Ovary (tissue), 9 donors: Measurements from ENCODE around the gene ZNF813. TPM values are rescaled to one million over a fixed set of nuclear protein-coding genes. Genes with fewer than 3 reads are reported as not detected.

Experiments used
- DNase-seq, 5 donors: peaks; one replicate each; pipeline ENCODE4 v3.0.0-alpha.2; 2019 to 2020
- H3K27ac ChIP-seq, 2 donors: fragments of 200-600 bp; one replicate each; pipeline versions ENCODE4 v1.5.1 to v1.8.0; 2019 to 2022
- H3K27me3 ChIP-seq: fragments of 200-600 bp; one replicate; pipeline ENCODE4 v1.8.0; 2022
- H3K36me3 ChIP-seq: fragments of 200-600 bp; sonication (generic); one replicate; pipeline ENCODE4 v1.5.1; 2019
- H3K4me1 ChIP-seq: one replicate; pipeline ENCODE4 v1.8.1; 2013; ENCODE audit warnings: mild to moderate bottlenecking, moderate library complexity; ENCODE audit not compliant: insufficient read depth
- H3K4me3 ChIP-seq: fragments of 200-600 bp; sonication (generic); one replicate; pipeline ENCODE4 v1.5.1; 2017
- H3K9me3 ChIP-seq, 2 donors: fragments of 200-600 bp in 1 of 2; sonication (generic) in 1 of 2; one replicate each; pipeline versions ENCODE4 v1.5.1 to v1.8.1; 2013 to 2019; ENCODE audit warnings: mild to moderate bottlenecking in 1 of 2, moderate library complexity in 1 of 2
- CTCF ChIP-seq, 3 donors: fragments of 450-650 bp in 2 of 3; fragments of 200-600 bp in 1 of 3; IDR thresholded peaks; one replicate each; pipeline versions ENCODE4 v1.5.1 to v1.8.0; 2016 to 2022; ENCODE audit warnings: antibody characterized with exemption in 3 of 3, mild to moderate bottlenecking in 1 of 3
- EP300 ChIP-seq: sonication (generic); formaldehyde crosslinking; IDR thresholded peaks from one replicate; pipeline ENCODE4 v1.6.1; 2017; ENCODE audit warnings: antibody characterized with exemption
- POLR2A ChIP-seq: fragments of 450-650 bp; IDR thresholded peaks from one replicate; pipeline ENCODE4 v1.6.1; 2017; ENCODE audit warnings: antibody characterized with exemption, mild to moderate bottlenecking, moderate library complexity
- WGBS, 3 donors: extraction: QIAGEN DNeasy Blood & Tissue Kit in 1 of 3; methylation state at CpG; one replicate each; pipeline versions ENCODE4 v1.1.5 to v1.1.7; 2013 to 2017; 5-methylcytosine and 5-hydroxymethylcytosine counted together
- intact Hi-C, 4 donors: fragments of 100-400 bp; cut with DNase I; formaldehyde crosslinking; loops; one replicate each; pipeline versions ENCODE4 v1.11.0 to v1.15.1; 2022 to 2023
- polyA plus RNA-seq, 2 donors: library from polyadenylated mRNA; stranded (reverse); fragments of 200-250 nt in 1 of 2; fragments of 350-450 nt in 1 of 2; fragmentation: Illumina TruSeq in 1 of 2; extraction: RNeasy Lipid Tissue Mini Kit (QIAGEN cat#74804) in 1 of 2; gene quantifications; one replicate each; pipeline ENCODE4 v1.2.3, GENCODE V29; 2013 to 2014
- total RNA-seq, 7 donors: library from RNA; depleted of rRNA in 2 of 7; stranded (reverse); fragments of >200 nt in 2 of 7; fragmentation: NEBNext Ultra II Directional in 3 of 7; extraction: Animal tissue kit (Norgen Biotek cat#: 25700) in 3 of 7; gene quantifications; one replicate each; pipeline versions ENCODE4 v1.1.0 to v1.2.4, GENCODE V29; 2016 to 2023
- donor health status: DM: no; HTN: no; CAD: no; lungs with moderate emphysema.
- donor health status: DM: no; HTN: no; CAD: no.
- donor health status: Bipolar disorder and iron deficiency.
- donor health status: DM: yes; HTN: yes; CAD: no.
- donor health status: DM: no; HTN: no; CAD: no.
- donor health status: DM: yes; HTN: yes; CAD: no.

The ZNF813 gene
- total and polyA plus RNA-seq, 9 donors: 1.9 to 6.0 (median 3.1) TPM

DNA sequence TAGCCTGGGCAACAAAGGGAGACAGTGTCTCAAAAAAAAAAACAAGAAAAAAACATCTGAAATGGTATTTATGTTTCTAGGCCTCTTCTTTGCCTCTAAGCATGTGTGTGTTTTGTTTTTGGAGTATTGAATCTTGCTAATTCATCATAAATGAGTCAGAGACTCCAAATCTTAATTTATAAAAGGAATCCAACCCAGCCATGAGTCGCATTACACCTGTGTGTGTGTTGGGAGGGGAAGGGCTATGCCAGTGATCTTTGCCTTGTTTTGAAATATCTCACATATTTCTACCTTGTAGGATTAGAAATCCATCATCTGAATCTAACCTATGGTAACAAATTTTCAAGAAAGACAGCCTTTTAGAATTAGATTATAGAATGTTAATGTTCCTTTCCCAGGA, 74.4 kb downstream of the ZNF813 start:
- no peak for TF ChIP-seq EP300
- intact Hi-C loops: no loop called here
- no peak overlapping the region for H3K27ac ChIP-seq
- H3K4me3 ChIP-seq: no peak overlapping the region
- no peaks in the 10 kb centered on the region for H3K36me3 ChIP-seq
- no peaks in the 10 kb centered on the region for H3K27me3 ChIP-seq
- H3K9me3 ChIP-seq: no peaks in the 10 kb centered on the region
- no peak for DNase-seq
- H3K4me1 ChIP-seq: peaks cover 2% of the 10 kb centered on the region
- 83 to 93% (median 88%) methylated on average over 1 of the region's 1 CpG for WGBS, 3 donors

GRCh38 chr19:53545271-53546065, 77.9 kb downstream of the ZNF813 start:
- TF ChIP-seq EP300 (no peak), CTCF (IDR thresholded peaks at IDR 0.05) (no peak), POLR2A (no peak)
- no peaks in the 10 kb centered on the region for H3K36me3 ChIP-seq
- 86 to 88% (median 87%) methylated on average over 24 to 25 of the region's 25 CpGs for WGBS, 3 donors
- H3K9me3 ChIP-seq: no peaks in the 10 kb centered on the region
- no peaks in the 10 kb centered on the region for H3K27me3 ChIP-seq
- intact Hi-C loops: no loop called here
- H3K4me1 ChIP-seq: no peaks in the 10 kb centered on the region
- no peak overlapping the region for H3K27ac ChIP-seq
- no peak for DNase-seq
- H3K4me3 ChIP-seq: no peak overlapping the region

Other genes starting within 250 kb of the ZNF813 start
- gene ZNF677, start 212.9 kb upstream of the ZNF813 start, total RNA-seq: 10 to 100 TPM; 19.4 to 31.3 (median 28.8) TPM
- 10 to 100 TPM; 19.1 to 23.7 TPM for gene ZNF677, start 212.9 kb upstream of the ZNF813 start, polyA plus RNA-seq
- gene VN1R2, start 209.4 kb upstream of the ZNF813 start, total RNA-seq: under 1 TPM in 1 of 7 donors, not detected in 6; 0.25 TPM
- gene VN1R2, start 209.4 kb upstream of the ZNF813 start, polyA plus RNA-seq: not detected
- not detected for gene VN1R4, start 200.0 kb upstream of the ZNF813 start, total RNA-seq
- gene VN1R4, start 200.0 kb upstream of the ZNF813 start, polyA plus RNA-seq: not detected
- gene ZNF845, start 134.0 kb upstream of the ZNF813 start, total RNA-seq: 1 to 10 TPM; 3.1 to 8.2 (median 7.3) TPM
- 1 to 10 TPM; 3.3 to 3.8 TPM for gene ZNF845, start 134.0 kb upstream of the ZNF813 start, polyA plus RNA-seq
- gene ZNF525, start 102.0 kb upstream of the ZNF813 start, total RNA-seq: 10 to 100 TPM in 6 of 7 donors, 1 to 10 TPM in 1; 4.0 to 25.7 (median 18.8) TPM
- 1 to 10 TPM; 6.2 to 8.1 TPM for gene ZNF525, start 102.0 kb upstream of the ZNF813 start, polyA plus RNA-seq
- gene ZNF765, start 72.6 kb upstream of the ZNF813 start, total RNA-seq: 10 to 100 TPM in 6 of 7 donors, 1 to 10 TPM in 1; 9.2 to 27.9 (median 21.8) TPM
- gene ZNF765, start 72.6 kb upstream of the ZNF813 start, polyA plus RNA-seq: 1 to 10 TPM; 6.8 to 9.8 TPM
- 10 to 100 TPM in 5 of 7 donors, 1 to 10 TPM in 2; 8.5 to 19.5 (median 10.3) TPM for gene ZNF761, start 35.7 kb upstream of the ZNF813 start, total RNA-seq
- 1 to 10 TPM; 6.7 to 7.8 TPM for gene ZNF761, start 35.7 kb upstream of the ZNF813 start, polyA plus RNA-seq
- 100 to 1,000 TPM in 5 of 7 donors, 10 to 100 TPM in 2; 52.0 to 365 (median 150) TPM for gene ZNF331, start 70.4 kb downstream of the ZNF813 start, total RNA-seq
- 10 to 100 TPM; 23.7 to 24.6 TPM for gene ZNF331, start 70.4 kb downstream of the ZNF813 start, polyA plus RNA-seq
- gene DPRX, start 164.3 kb downstream of the ZNF813 start, total RNA-seq: not detected
- not detected for gene DPRX, start 164.3 kb downstream of the ZNF813 start, polyA plus RNA-seq